ENCODE results near the gene TMEM37.

TMEM37 gene

GRCh38 chr2:119434664-119435063, 3.0 kb downstream of the TMEM37 start:
- DNase-seq, result no peak

- DNase-seq, result no peak
These were observed 3.7 kb downstream of the TMEM37 start for GRCh38 chr2:119435081-119435952.

DNA sequence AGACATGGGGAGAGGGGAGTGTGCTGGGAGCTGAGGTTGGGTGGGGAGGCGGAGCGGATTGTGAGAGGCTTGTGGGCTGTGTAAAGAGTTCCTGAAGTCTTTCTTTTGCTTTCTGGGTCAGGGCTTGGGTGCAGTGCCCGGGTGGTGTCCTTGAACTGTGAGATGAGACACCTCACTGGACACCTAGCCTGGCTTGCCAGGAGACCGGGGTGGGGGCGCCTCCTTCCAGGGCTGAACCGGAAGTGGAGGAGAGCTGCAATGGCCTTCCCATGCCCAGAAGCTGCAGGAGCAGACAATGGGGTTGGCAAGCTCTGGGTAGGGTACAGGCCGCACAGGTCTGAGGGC, 4.3 kb downstream of the TMEM37 start:
- no peak for DNase-seq

- DNase-seq, result no peak
These were observed 5.5 kb downstream of the TMEM37 start for GRCh38 chr2:119436993-119437772.

DNA sequence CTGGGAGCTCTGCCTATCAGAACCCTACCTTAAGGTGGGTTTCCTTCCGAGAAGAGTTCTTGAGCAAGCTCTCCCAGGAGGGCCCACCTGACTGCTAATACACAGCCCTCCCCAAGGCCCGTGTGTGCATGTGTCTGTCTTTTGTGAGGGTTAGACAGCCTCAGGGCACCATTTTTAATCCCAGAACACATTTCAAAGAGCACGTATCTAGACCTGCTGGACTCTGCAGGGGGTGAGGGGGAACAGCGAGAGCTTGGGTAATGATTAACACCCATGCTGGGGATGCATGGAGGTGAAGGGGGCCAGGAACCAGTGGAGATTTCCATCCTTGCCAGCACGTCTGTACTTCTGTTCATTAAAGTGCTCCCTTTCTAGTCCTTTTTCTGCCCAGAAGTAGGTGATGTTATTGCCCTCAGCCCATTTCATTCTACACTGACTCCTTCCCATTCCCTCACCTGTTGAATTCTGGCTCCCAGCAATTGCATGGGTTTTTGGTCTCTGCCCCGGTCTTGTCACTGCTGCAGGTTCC, 6.5 kb downstream of the TMEM37 start:
- no peak for DNase-seq

DNA sequence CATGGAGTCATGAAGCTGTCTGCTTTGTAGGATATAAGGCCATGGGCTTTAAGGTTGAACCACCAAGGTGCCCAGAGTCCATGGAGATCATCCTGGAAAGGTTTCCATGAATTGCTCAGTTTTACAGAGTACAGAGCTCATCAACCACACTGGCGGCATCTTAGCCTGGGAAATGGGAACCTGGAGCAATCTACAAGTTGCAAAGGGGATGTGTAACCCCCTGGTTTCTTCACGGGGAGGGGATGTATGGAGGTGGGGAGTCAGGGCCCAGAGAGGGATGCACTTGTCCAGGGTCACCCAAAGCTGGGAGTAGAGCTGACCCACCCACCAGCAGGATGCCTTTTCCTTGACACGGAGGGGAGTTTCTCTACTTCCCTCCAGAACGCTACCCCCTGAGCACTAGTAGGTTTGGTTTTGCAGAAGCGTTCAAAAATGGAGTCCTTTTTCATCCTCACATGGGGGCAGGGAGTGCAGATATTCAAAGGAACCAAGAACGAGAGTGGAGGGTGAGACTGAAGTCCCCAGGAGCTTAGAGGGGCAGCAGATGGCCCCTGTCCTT, 7.2 kb downstream of the TMEM37 start:
- DNase-seq, result no peak

GRCh38 chr2:119439574-119440500, 8.2 kb downstream of the TMEM37 start:
- DNase-seq, result no peak

DNA sequence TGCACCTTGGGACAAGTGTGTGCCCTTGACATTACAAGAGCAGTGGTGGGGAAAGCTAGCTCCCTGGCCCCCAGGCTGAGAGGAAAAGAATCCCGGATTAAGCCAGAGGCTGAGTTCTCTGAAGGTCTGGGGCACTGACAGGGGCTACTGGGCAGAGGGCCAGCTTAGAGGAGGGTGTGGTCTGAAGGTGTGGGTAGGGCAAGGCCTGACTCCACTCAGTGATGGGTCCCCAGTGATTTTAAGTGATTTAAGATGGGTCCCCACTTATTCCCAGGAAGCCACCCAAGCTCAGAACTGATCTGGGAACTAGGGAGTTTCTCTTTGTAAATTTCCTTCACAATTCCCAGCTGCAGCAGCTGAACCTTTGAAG, 8.8 kb downstream of the TMEM37 start:
- DNase-seq, result no peak

- DNase-seq, result no peak
These were observed 9.2 kb downstream of the TMEM37 start for GRCh38 chr2:119440873-119441272.

DNA sequence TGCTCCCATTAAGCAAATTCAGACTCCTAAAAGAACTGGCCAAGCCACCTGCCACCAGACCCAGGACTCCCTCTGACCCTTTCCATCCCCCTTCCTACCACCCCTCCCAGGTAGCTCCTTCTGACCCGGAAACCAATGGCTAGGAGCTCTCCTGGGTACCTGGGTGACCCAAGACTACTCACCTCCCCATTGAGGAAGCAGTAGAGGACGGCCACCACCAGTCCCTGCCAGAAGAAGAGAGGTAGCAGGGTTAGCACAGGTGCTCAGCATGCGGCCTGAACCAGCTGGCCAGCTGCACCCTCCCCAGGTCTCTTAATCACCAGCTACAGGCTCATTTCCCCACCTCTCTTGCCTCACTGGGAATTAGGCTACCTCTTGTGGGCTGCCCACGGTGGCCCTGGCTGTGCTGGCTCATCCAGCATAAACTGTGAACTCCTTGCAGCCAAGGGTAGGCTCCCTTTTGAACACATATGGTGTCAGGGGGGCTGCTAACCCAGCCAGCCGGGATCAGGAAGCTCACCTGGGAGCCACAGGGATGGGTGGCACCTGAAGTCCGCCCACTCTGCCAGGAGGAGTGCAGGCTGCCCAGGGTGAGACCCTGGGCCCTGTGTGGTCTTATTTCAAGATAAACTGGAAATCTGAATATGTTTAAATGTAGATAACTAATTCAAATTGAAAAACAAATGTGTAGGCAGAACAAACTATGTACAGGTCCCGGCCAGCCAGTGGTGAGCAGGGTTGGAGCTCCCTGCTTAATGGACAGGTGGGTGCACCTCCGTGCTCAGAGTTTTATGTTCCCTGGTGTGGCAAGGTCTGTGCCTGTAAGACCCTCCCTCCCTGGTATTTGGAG, 9.9 kb downstream of the TMEM37 start:
- no peak for DNase-seq

DNA sequence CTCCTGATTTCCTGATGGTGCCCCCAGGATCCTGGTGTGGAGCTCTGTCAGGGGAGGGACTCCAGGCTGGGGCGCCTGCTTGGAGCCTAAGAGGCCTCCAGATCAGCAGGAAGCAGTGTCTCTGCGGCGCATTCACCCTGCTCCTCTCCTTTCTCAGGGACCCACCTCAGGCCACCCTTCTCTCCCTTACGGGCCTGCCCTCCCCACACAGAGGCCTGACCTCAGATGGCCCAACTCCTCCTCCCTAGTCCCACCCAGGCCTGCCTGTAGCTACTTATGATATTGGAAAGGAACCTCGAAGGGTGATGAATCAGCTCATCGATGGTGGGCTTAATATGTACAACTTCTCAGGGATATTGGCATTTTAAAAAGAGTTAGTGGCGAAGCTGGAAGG, 10.6 kb downstream of the TMEM37 start:
- no peak for DNase-seq

- no peak for DNase-seq
These were observed 11.2 kb downstream of the TMEM37 start for GRCh38 chr2:119442850-119443249.

GRCh38 chr2:119446037-119446436, 14.4 kb downstream of the TMEM37 start:
- no peak for DNase-seq

- DNase-seq, result no peak
These were observed 16.9 kb downstream of the TMEM37 start for GRCh38 chr2:119448427-119449141.

DNA sequence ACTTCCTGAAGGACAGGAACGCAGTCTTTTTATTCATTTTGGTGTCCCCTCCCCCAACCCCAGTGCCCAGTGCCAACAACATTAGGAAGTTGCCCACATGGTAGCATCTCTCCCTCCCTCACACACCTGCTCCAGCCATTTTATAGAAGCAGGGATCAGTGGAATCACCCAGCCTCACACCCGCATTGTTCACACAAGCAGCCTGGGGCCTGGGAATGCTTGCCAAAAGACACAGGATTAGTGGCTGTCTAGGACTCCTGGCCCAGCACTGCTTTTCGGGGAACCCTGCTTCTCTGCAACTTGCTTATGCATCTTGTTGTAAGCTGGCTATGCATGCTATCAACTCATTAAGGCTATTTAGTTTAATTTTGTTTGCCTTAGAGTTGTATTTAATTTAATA, 17.9 kb downstream of the TMEM37 start:
- no peak for DNase-seq

DNA sequence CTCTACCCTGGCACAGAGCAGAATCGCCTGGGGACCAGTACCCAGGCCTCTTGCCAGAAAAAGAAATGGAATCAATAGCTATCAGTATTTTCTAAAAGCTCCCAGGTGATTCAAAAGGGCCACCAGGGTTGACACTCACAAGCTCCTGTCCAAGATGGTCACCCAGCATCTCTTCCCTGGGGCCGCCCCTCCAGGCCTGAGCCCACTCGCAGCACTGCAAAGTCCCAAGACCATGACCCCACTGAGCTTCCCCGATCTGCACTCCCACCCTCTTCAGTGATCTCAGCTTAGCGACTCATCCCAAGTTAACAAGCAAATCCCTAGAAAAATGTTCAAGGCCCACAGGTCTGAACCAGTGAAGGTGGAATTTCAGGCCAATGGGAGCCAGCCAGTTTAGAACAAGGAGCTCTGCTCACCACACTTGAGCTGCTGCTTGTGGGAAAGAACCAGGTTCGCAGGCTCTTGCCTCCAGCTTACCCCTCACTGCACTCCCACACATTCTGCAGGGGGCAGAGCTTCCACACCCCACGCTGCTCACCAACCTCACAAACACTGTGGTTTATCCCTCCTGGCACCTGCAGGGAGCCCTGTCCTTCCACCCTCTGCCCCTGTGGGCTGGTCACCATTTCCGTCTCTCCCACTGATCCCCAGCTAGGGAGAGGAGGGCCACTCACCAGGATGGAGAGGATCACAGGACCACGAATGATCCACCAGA, 19.8 kb downstream of the TMEM37 start:
- DNase-seq, result no peak

DNA sequence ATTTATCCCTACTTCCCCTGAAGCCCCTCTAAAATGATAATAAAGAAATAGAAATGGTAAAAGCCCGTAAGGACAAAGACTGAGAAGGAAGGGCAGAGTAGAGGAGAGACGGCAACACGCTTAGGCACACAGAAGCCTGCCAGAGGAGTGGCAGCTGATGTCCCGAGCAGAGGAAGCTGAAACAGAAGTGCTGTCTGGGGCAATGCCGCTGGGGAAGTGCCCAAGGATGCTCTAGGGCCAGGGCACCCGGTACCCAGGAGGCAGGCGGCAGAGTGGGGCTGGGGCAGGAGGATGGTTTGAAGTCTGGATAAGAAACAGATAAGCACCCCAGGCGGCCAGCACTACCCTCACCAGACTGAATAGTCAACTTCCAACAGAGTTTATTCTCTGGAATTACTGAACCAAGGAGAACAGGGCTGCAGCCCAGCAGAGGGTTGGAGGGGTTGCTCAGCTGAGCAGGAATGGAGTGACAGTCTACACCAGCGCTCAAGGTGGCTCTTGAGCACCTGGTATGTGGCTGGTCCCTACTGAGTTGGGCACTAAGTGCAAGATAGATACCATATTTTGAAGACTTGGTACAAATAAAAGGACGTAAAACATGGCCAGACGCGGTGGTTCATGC, 22.4 kb downstream of the TMEM37 start:
- no peak for DNase-seq

GRCh38 chr2:119455066-119455718, 23.5 kb downstream of the TMEM37 start:
- DNase-seq, result no peak

GRCh38 chr2:119460076-119460475, 28.4 kb downstream of the TMEM37 start:
- no peak for DNase-seq
